ENCODE results near the gene ATP4A. TPM values are rescaled to one million over a fixed set of nuclear protein-coding genes. Genes with fewer than 3 reads are reported as not detected.

ATP4A gene
- total RNA-seq, 2 donors from 2014 or later, result 8.2 TPM; not detected in 1

GRCh38 chr19:35585848-35586247 lies 22.4 kb upstream of the ATP4A start, which contains the start of gene PMIS2:
PMIS2 (plus strand) TSS chr19:35586173; CDS start chr19:35586260, 87 bp downstream.
- DNase-seq, result peak in 1 of 4 donors; percentile 30
- Histone ChIP-seq H3K27me3 (no peaks in the 10 kb centered on the region), H3K36me3 (replicated peaks in 1 of 2; ENCODE audit: insufficient read depth in 1 of 2, low read depth in 2 of 2) (no peaks in the 10 kb centered on the region), H3K4me1 (no peaks in the 10 kb centered on the region), H3K27ac (no peak within 1 kb of the TSS), H3K4me3 (no peak within 1 kb of the TSS), H3K9me3 (no peaks in the 10 kb centered on the region)
- WGBS, 2 donors, result 42 to 62% methylated on average over 13 to 16 of the region's 16 CpGs
- ATAC-seq, result no peak
- TF ChIP-seq POLR2A (IDR thresholded peaks at IDR 0.05), result no peak
- TF ChIP-seq, protein P1, sequence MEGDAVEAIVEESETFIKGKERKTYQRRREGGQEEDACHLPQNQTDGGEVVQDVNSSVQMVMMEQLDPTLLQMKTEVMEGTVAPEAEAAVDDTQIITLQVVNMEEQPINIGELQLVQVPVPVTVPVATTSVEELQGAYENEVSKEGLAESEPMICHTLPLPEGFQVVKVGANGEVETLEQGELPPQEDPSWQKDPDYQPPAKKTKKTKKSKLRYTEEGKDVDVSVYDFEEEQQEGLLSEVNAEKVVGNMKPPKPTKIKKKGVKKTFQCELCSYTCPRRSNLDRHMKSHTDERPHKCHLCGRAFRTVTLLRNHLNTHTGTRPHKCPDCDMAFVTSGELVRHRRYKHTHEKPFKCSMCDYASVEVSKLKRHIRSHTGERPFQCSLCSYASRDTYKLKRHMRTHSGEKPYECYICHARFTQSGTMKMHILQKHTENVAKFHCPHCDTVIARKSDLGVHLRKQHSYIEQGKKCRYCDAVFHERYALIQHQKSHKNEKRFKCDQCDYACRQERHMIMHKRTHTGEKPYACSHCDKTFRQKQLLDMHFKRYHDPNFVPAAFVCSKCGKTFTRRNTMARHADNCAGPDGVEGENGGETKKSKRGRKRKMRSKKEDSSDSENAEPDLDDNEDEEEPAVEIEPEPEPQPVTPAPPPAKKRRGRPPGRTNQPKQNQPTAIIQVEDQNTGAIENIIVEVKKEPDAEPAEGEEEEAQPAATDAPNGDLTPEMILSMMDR (IDR thresholded peaks at IDR 0.05), result no peak
- intact Hi-C loops (cut with DNase I), result no loop called here

DNA sequence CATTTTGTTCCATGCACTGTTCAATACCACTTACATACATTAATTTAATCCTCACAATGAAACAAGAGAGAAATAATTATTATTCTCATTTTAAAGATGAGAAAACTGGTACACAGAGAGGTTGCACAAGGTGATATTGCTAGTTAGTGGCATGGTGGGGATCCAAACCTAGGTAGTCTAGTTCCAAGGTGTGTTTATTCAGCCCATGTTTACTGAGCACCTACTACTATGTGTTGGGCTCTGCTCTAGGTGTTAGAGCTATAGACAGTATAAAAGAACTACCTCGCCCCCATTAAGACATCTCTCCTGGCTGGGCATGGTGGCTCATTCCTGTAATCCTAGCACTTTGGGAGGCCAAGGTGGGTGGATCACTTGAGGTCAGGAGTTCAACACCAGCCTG lies 19.3 kb upstream of the ATP4A start:
- Histone ChIP-seq H3K4me1 (no peaks in the 10 kb centered on the region), H3K9me3 (no peaks in the 10 kb centered on the region), H3K27me3 (no peaks in the 10 kb centered on the region), H3K36me3 (replicated peaks in 1 of 2; ENCODE audit: insufficient read depth in 1 of 2, low read depth in 2 of 2) (no peaks in the 10 kb centered on the region), H3K27ac (no peak overlapping the region), H3K4me3 (no peak overlapping the region)
- no peak for DNase-seq
- WGBS, 2 donors, result 78 to 90% methylated on average over 1 of the region's 1 CpG
- intact Hi-C loops (cut with DNase I), result no loop called here
- no peak for ATAC-seq
- TF ChIP-seq, protein P1 (IDR thresholded peaks at IDR 0.05), result no peak
- TF ChIP-seq POLR2A (IDR thresholded peaks at IDR 0.05), result no peak

- 59 to 67% methylated on average over 7 of the region's 7 CpGs for WGBS, 2 donors
- no peak for TF ChIP-seq POLR2A (IDR thresholded peaks at IDR 0.05)
- TF ChIP-seq, protein P1 (IDR thresholded peaks at IDR 0.05), result no peak
- H3K27me3 ChIP-seq, result no peaks in the 10 kb centered on the region
- no peaks in the 10 kb centered on the region for H3K4me1 ChIP-seq
- no peak overlapping the region for H3K4me3 ChIP-seq
- H3K9me3 ChIP-seq, result peaks cover 0 to 8% (median 0%) of the 10 kb centered on the region in 3 donors
- intact Hi-C loops (cut with DNase I), result no loop called here
- no peak overlapping the region for H3K27ac ChIP-seq
- no peak for DNase-seq
- ATAC-seq, result no peak
- no peaks in the 10 kb centered on the region for H3K36me3 ChIP-seq (replicated peaks in 1 of 2; ENCODE audit: insufficient read depth in 1 of 2, low read depth in 2 of 2)
Observed at GRCh38 chr19:35578707-35579106, 15.2 kb upstream of the ATP4A start.

DNA sequence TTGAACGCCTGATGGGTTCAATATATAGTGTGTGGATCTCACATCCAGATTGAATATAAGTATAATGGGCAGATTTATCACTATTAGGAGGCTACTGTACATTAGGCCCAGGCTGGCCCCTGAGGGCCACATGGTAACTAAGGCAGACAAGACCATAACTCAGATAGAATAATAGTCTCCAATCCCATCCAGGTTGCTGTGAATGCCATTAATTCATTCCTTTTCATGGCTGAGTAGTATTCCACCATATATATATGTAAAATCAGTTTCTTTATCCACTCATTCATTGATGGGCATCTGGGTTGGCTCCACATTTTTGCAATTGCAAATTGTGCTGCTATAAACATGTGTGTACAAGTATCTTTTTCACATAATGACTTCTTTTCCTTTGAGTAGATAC lies 14.5 kb upstream of the ATP4A start:
- 10 to 80% methylated on average over 1 of the region's 1 CpG for WGBS, 2 donors
- TF ChIP-seq, protein P1 (IDR thresholded peaks at IDR 0.05), result no peak
- TF ChIP-seq POLR2A (IDR thresholded peaks at IDR 0.05), result no peak
- ATAC-seq, result no peak
- Histone ChIP-seq H3K36me3 (replicated peaks in 1 of 2; ENCODE audit: insufficient read depth in 1 of 2, low read depth in 2 of 2) (no peaks in the 10 kb centered on the region), H3K9me3 (peaks cover 0 to 8% (median 0%) of the 10 kb centered on the region in 3 donors), H3K27me3 (no peaks in the 10 kb centered on the region), H3K4me1 (no peaks in the 10 kb centered on the region), H3K4me3 (no peak overlapping the region), H3K27ac (no peak overlapping the region)
- intact Hi-C loops (cut with DNase I), result no loop called here
- DNase-seq, result no peak

DNA sequence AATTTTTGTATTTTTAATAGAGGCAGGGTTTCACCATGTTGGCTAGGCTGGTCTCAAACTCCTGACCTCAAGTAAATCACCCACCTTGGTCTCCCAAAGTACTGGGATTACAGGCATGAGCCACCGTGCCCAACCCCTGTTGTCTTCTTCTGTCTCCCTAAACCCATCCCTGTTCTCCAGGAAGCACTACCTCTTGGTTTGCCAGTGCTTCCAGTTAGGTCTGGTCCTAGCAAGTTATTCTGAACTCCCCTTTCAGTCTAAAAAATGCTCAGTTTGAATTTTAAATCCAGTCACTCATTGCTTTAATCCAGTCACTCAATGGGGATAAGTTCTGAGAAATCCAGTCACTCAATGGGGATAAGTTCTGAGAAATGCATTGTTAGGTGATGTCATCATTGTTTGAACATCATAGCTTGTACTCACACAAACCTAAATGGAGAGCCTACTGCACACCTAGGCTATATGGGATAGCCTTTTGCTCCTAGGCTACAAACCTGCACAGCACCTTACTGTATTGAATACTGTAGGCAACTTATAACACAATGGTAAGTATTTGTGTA lies 8.0 kb upstream of the ATP4A start:
- Histone ChIP-seq H3K27me3 (no peaks in the 10 kb centered on the region), H3K36me3 (replicated peaks in 1 of 2; ENCODE audit: insufficient read depth in 1 of 2, low read depth in 2 of 2) (no peaks in the 10 kb centered on the region), H3K9me3 (peaks cover 0 to 8% (median 0%) of the 10 kb centered on the region in 3 donors), H3K4me1 (peaks cover 51% of the 10 kb centered on the region), H3K4me3 (no peak overlapping the region), H3K27ac (no peak overlapping the region)
- intact Hi-C loops (cut with DNase I), result no loop called here
- TF ChIP-seq POLR2A (IDR thresholded peaks at IDR 0.05), result no peak
- TF ChIP-seq, protein P1 (IDR thresholded peaks at IDR 0.05), result no peak
- WGBS, 2 donors, result 88 to 100% methylated on average over 1 of the region's 1 CpG
- ATAC-seq (peak; percentile 51), DNase-seq (no peak)
